A549 (cell line): Measurements from ENCODE around the gene ANXA2. TPM values are rescaled to one million over a fixed set of nuclear protein-coding genes. Genes with fewer than 3 reads are reported as not detected.

Source experiments
- ATAC-seq, 2 experiments: fragments of 200-7000 bp in 1 of 2; fragments of >200 bp in 1 of 2; cut with Nextera tagmentation in 1 of 2; cut with Tn5 transposase in 1 of 2; 3 replicates each; pipeline versions ENCODE4 v1.8.0 to v1.9.1; 2018 to 2020; ENCODE audit warnings: mild to moderate bottlenecking in 1 of 2, moderate library complexity in 1 of 2
- CTCF ChIA-PET: fragments of 300-600 bp; sonication (Branson Sonifier 250); formaldehyde crosslinking; extraction: SDS; loops from one replicate; lab custom pipeline; 2021; ENCODE audit warnings: antibody characterized with exemption, inconsistent platforms; lab: Yijun Ruan, JAX
- POLR2A ChIA-PET: fragments of 350-600 bp; formaldehyde crosslinking; extraction: SDS; loops from one replicate; lab custom pipeline; 2021; ENCODE audit warnings: antibody characterized with exemption, inconsistent platforms; lab: Yijun Ruan, JAX
- DNase-seq, 2 experiments: peaks; one replicate each; pipeline versions ENCODE4 v3.0.0 to v3.0.0-alpha.2; 2011 to 2016; ENCODE audit warnings: low read depth in 1 of 2, low spot score in 1 of 2
- FAIRE-seq: peaks from 2 replicates; lab custom pipeline; 2011; peaks lifted over from hg19 to GRCh38; lab: Jason Lieb, UNC
- H3K27ac ChIP-seq, 2 experiments: fragments of >200 bp; sonication (Bioruptor Twin); formaldehyde crosslinking; 3 replicates each; pipeline ENCODE4 v1.5.1; 2016 to 2017
- H3K4me1 ChIP-seq: fragments of >200 bp; sonication (Bioruptor Twin); formaldehyde crosslinking; 3 replicates; pipeline ENCODE4 v1.6.1; 2016
- H3K4me2 ChIP-seq: fragments of >200 bp; sonication (Bioruptor Twin); formaldehyde crosslinking; 3 replicates; pipeline ENCODE4 v1.6.1; 2016
- H3K4me3 ChIP-seq: fragments of >200 bp; sonication (Bioruptor Twin); formaldehyde crosslinking; 3 replicates; pipeline ENCODE4 v1.5.1; 2016
- H3K9me3 ChIP-seq: fragments of >200 bp; sonication (Bioruptor Twin); formaldehyde crosslinking; 3 replicates; pipeline ENCODE4 v1.6.1; 2016
- CEBPB ChIP-seq, 2 experiments: fragments of >200 bp in 1 of 2; sonication (Bioruptor Twin) in 1 of 2; formaldehyde crosslinking in 1 of 2; IDR thresholded peaks; 2 replicates each; pipeline ENCODE4 v1.6.1; 2012 to 2016
- CHD2 ChIP-seq: fragments of 150-350 bp; IDR thresholded peaks from 2 replicates; pipeline ENCODE4 v1.6.1; 2014; ENCODE audit warnings: low read length; ENCODE audit not compliant: partially characterized antibody
- ESRRA ChIP-seq: fragments of 150-350 bp; IDR thresholded peaks from 2 replicates; pipeline ENCODE4 v1.6.1; 2014; ENCODE audit warnings: mild to moderate bottlenecking, low read length, borderline replicate concordance
- FOSB ChIP-seq: fragments of 250-450 bp; sonication (Bioruptor Pico); IDR thresholded peaks from 2 replicates; pipeline ENCODE4 v1.5.0; 2020; ENCODE audit warnings: mild to moderate bottlenecking, moderate library complexity
- FOSL2 ChIP-seq, 2 experiments: fragments of 450-650 bp in 1 of 2; fragments of >200 bp in 1 of 2; sonication (Bioruptor Twin) in 1 of 2; formaldehyde crosslinking; IDR thresholded peaks; 2 replicates each; pipeline versions ENCODE4 v1.5.0 to v1.6.1; 2016 to 2020; ENCODE audit warnings: mild to moderate bottlenecking in 1 of 2, moderate library complexity in 1 of 2
- FOXS1 ChIP-seq: fragments of 250-450 bp; sonication (Bioruptor Pico); IDR thresholded peaks from 2 replicates; pipeline ENCODE4 v1.5.0; 2020; ENCODE audit warnings: mild to moderate bottlenecking, moderate library complexity
- HDAC2 ChIP-seq: fragments of 200-600 bp; sonication (generic); IDR thresholded peaks from 2 replicates; pipeline ENCODE4 v1.6.1; 2016
- HEYL ChIP-seq: fragments of 250-450 bp; sonication (Bioruptor Pico); IDR thresholded peaks from 2 replicates; pipeline ENCODE4 v1.8.0; 2021; ENCODE audit warnings: mild to moderate bottlenecking, moderate library complexity
- HOXA7 ChIP-seq: fragments of 250-450 bp; sonication (Bioruptor Pico); IDR thresholded peaks from 2 replicates; pipeline ENCODE4 v1.5.0; 2020; ENCODE audit warnings: mild to moderate bottlenecking, moderate library complexity
- KDM5A ChIP-seq: fragments of 200-600 bp; sonication (generic); IDR thresholded peaks from 2 replicates; pipeline ENCODE4 v1.6.1; 2016; ENCODE audit warnings: antibody characterized with exemption, mild to moderate bottlenecking
- NR3C1 ChIP-seq: fragments of >200 bp; sonication (Bioruptor Twin); formaldehyde crosslinking; IDR thresholded peaks from 3 replicates; pipeline ENCODE4 v1.6.1; 2017
- RARB ChIP-seq: fragments of 250-450 bp; sonication (Bioruptor Pico); IDR thresholded peaks from 2 replicates; pipeline ENCODE4 v1.8.0; 2021; ENCODE audit warnings: mild to moderate bottlenecking, moderate library complexity
- RFX5 ChIP-seq: fragments of 450-650 bp; IDR thresholded peaks from 2 replicates; pipeline ENCODE4 v1.7.1; 2014; ENCODE audit warnings: antibody characterized with exemption, mild to moderate bottlenecking, moderate library complexity
- RNF2 ChIP-seq: fragments of 200-600 bp; sonication (generic); IDR thresholded peaks from 2 replicates; pipeline ENCODE4 v1.6.1; 2016; ENCODE audit warnings: low read depth, mild to moderate bottlenecking, antibody characterized with exemption, moderate library complexity, borderline replicate concordance
- SMC3 ChIP-seq: fragments of >200 bp; sonication (Bioruptor Twin); formaldehyde crosslinking; IDR thresholded peaks from 3 replicates; pipeline ENCODE4 v1.6.1; 2018; ENCODE audit warnings: inconsistent platforms
- SREBF2 ChIP-seq: fragments of 450-650 bp; IDR thresholded peaks from 2 replicates; pipeline ENCODE4 v1.6.1; 2014; ENCODE audit warnings: mild to moderate bottlenecking, moderate library complexity
- TFCP2L1 ChIP-seq: fragments of 250-450 bp; sonication (Bioruptor Pico); IDR thresholded peaks from 2 replicates; pipeline ENCODE4 v1.5.0; 2021; ENCODE audit warnings: mild to moderate bottlenecking
- ZFP36 ChIP-seq: fragments of 450-650 bp; IDR thresholded peaks from 2 replicates; pipeline ENCODE4 v1.6.1; 2014; ENCODE audit warnings: borderline replicate concordance; ENCODE audit not compliant: partially characterized antibody
- ZNF302 ChIP-seq: fragments of 250-450 bp; sonication (Bioruptor Pico); IDR thresholded peaks from 2 replicates; pipeline ENCODE4 v1.9.0; 2021; ENCODE audit warnings: inconsistent platforms, mild to moderate bottlenecking, moderate library complexity
- ZSCAN20 ChIP-seq: fragments of 250-450 bp; sonication (Bioruptor Pico); IDR thresholded peaks from 2 replicates; pipeline ENCODE4 v1.8.0; 2022; ENCODE audit warnings: mild to moderate bottlenecking, moderate library complexity
- WGBS: methylation state at CpG from one replicate; pipeline ENCODE4 v1.1.6; 2017; ENCODE audit errors: missing lambda C conversion rate; 5-methylcytosine and 5-hydroxymethylcytosine counted together
- polyA plus RNA-seq, 4 experiments: library from polyadenylated mRNA; depleted of rRNA in 3 of 4; stranded (reverse); fragments of >200 nt; fragmentation: RNase III in 1 of 4; extraction: RNeasy Plus Mini Kit Qiagen cat#74134 plus additional on column Dnase treatment in 1 of 4; gene quantifications; 2 replicates in 3 of 4; 3 replicates in 1 of 4; pipeline ENCODE4 v1.2.3, GENCODE V29; 2011 to 2017
- TF ChIP-seq, protein P1 (sequence below): fragments of 200-600 bp; sonication (generic); IDR thresholded peaks from 2 replicates; pipeline ENCODE4 v1.6.1; 2016; ENCODE audit warnings: antibody characterized with exemption, mild to moderate bottlenecking, moderate library complexity
- TF ChIP-seq, protein P2 (sequence below): fragments of 250-450 bp; sonication (Bioruptor Pico); IDR thresholded peaks from 2 replicates; pipeline ENCODE4 v1.5.0; 2020; ENCODE audit warnings: low read depth, mild to moderate bottlenecking, moderate library complexity
- TF ChIP-seq, protein P3 (sequence below): fragments of 150-350 bp; IDR thresholded peaks from 2 replicates; pipeline ENCODE4 v1.6.1; 2014; ENCODE audit warnings: low read depth, mild to moderate bottlenecking, low read length

ANXA2 gene
- polyA plus RNA-seq, 2 of the 4 experiments (the other 2 are of a cell fraction): 4,707 to 5,746 TPM

DNA sequence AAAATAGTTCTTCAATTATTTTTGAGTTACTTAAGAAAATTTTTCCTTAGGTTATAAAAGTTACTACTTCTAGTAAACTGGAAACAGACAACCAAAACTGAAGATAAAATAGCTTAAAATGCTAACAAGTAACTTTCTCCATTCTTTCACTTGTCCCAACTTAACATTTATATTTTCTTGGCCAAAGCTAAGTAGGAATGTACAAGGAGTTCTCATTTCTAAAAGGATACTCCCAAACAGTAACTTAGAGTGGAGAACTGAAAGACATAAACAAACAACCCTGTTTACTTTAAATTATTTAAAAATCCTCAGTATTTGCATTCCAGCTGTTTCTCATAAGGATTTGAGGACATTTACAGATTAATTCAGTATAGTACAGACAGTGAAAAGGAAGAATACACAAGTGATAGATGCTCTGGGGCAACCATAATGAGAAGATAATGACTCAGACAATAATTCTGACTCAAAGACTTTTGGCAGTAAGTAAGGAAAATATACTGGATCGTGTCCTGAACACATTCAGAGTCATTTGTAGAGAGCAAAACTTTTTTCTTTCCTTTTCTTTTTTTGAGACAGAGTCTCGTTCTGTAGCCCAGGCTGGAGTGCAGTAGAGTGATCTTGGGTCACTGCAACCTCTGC lies 29.2 kb upstream of the ANXA2 start:
- FAIRE-seq (peak; percentile 56), ATAC-seq (peak in 1 of 2 experiments; percentile 67; a peak in 4 of 6 replicates), DNase-seq (no peak)
- peak overlapping the region; percentile 64 to 72; a peak in 4 of 6 replicates for H3K27ac ChIP-seq
- no peaks in the 10 kb centered on the region for H3K9me3 ChIP-seq
- 16% methylated on average over 2 of the region's 2 CpGs for WGBS
- H3K4me2 ChIP-seq: peak overlapping the region; percentile 50
- ChIA-PET CTCF (interaction anchor here (1.0 to 4.9 kb wide), 6 partner anchors 10 to 53 kb away, joined by 3 to 41 read pairs (median 4); no protein-coding TSS in a partner anchor), POLR2A (no interaction called here)
- TF ChIP-seq RFX5 (no peak), FOSL2 (IDR thresholded peaks at IDR 0.05) (no peak), FOSL2 (CRISPR knock-in tag; IDR thresholded peaks at IDR 0.05) (peak; percentile 36; the same call in 1 of the 2 replicates)
- peaks cover 51% of the 10 kb centered on the region for H3K4me1 ChIP-seq
- no peak overlapping the region for H3K4me3 ChIP-seq

DNA sequence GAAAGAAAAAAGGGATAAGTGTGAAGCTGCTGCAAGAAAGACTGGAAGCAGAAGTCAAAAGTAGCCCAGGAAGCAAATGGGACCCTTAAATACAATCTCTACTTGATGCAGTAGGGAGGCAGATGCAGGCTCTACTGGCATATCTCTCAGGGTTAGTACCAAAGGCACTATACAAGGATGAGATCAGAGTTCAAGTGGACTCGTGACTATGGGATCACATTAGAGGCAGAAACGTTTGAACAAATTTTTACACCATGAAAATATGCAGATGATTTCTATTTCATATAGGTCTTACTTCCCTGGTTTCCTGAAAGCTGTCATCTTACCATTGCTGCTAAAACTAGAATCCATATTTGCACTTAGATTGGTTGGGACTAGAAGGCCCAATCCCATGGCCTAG lies 27.7 kb upstream of the ANXA2 start:
- Histone ChIP-seq H3K4me3 (no peak overlapping the region), H3K4me2 (no peak overlapping the region), H3K4me1 (peaks cover 66% of the 10 kb centered on the region), H3K9me3 (no peaks in the 10 kb centered on the region), H3K27ac (peak overlapping the region; percentile 7 to 64; a peak in 2 of 6 replicates)
- ChIA-PET CTCF (interaction anchor here (1.1 to 1.7 kb wide), 5 partner anchors 14 to 95 kb away, joined by 3 to 9 read pairs (median 3); no protein-coding TSS in a partner anchor), POLR2A (interaction anchor here (6.8 kb wide), 1 partner anchor 30 kb away, joined by 66 read pairs; the partner anchor contains the start of gene ANXA2)
- ATAC-seq (no peak), FAIRE-seq (no peak), DNase-seq (no peak)
- TF ChIP-seq, protein P1, sequence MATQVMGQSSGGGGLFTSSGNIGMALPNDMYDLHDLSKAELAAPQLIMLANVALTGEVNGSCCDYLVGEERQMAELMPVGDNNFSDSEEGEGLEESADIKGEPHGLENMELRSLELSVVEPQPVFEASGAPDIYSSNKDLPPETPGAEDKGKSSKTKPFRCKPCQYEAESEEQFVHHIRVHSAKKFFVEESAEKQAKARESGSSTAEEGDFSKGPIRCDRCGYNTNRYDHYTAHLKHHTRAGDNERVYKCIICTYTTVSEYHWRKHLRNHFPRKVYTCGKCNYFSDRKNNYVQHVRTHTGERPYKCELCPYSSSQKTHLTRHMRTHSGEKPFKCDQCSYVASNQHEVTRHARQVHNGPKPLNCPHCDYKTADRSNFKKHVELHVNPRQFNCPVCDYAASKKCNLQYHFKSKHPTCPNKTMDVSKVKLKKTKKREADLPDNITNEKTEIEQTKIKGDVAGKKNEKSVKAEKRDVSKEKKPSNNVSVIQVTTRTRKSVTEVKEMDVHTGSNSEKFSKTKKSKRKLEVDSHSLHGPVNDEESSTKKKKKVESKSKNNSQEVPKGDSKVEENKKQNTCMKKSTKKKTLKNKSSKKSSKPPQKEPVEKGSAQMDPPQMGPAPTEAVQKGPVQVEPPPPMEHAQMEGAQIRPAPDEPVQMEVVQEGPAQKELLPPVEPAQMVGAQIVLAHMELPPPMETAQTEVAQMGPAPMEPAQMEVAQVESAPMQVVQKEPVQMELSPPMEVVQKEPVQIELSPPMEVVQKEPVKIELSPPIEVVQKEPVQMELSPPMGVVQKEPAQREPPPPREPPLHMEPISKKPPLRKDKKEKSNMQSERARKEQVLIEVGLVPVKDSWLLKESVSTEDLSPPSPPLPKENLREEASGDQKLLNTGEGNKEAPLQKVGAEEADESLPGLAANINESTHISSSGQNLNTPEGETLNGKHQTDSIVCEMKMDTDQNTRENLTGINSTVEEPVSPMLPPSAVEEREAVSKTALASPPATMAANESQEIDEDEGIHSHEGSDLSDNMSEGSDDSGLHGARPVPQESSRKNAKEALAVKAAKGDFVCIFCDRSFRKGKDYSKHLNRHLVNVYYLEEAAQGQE: no peak
- TF ChIP-seq TFCP2L1 (CRISPR knock-in tag): no peak
- TF ChIP-seq HOXA7: no peak
- TF ChIP-seq ZFP36: no peak
- no peak for TF ChIP-seq SREBF2
- no peak for TF ChIP-seq ESRRA
- 82% methylated on average over 2 of the region's 2 CpGs for WGBS

DNA sequence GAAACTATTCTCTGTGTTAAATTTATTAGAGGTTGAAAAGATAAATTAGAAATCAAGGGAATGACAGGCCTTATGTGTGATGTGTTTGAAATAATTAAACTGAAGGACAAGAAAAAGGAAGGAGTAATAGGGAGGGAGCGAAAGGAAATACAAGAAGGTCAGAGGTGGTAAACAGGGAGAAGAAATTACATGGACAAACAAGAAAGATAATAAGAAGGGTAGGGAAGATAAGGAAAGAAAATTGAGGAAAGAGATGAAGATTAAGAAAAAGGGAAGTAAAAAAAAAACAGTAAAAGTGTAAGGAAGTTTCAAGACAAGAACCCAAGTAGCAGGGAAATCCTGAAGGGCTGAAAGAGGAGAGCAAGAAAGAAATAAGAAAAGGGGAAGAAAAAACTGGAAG lies 26.2 kb upstream of the ANXA2 start:
- H3K4me3 ChIP-seq: no peak overlapping the region
- H3K27ac ChIP-seq: peak overlapping the region; percentile 44 to 62; a peak in 4 of 6 replicates
- POLR2A ChIA-PET: interaction anchor here (6.8 kb wide), 1 partner anchor 28 kb away, joined by 66 read pairs; the partner anchor contains the start of gene ANXA2
- WGBS: 91% methylated on average over 1 of the region's 1 CpG
- no peak for FAIRE-seq
- H3K9me3 ChIP-seq: no peaks in the 10 kb centered on the region
- H3K4me1 ChIP-seq: peaks cover 73% of the 10 kb centered on the region
- CTCF ChIA-PET: interaction anchor here (0.8 to 1.4 kb wide), 4 partner anchors 10 to 65 kb away, joined by 3 to 7 read pairs (median 4); no protein-coding TSS in a partner anchor
- no peak for DNase-seq
- H3K4me2 ChIP-seq: peak overlapping the region; percentile 32; the same call in 2 of the 3 replicates
- ATAC-seq: no peak
- TF ChIP-seq FOSB (no peak), CEBPB (IDR thresholded peaks at IDR 0.05) (no peak), HDAC2 (no peak), ZSCAN20 (CRISPR knock-in tag) (no peak), NR3C1 (no peak), ZNF302 (no peak), RNF2 (no peak), CHD2 (no peak), RARB (CRISPR knock-in tag) (no peak), SMC3 (no peak), FOXS1 (no peak), HOXA7 (no peak), KDM5A (no peak), HEYL (no peak)
- TF ChIP-seq, protein P2, sequence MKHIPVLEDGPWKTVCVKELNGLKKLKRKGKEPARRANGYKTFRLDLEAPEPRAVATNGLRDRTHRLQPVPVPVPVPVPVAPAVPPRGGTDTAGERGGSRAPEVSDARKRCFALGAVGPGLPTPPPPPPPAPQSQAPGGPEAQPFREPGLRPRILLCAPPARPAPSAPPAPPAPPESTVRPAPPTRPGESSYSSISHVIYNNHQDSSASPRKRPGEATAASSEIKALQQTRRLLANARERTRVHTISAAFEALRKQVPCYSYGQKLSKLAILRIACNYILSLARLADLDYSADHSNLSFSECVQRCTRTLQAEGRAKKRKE (CRISPR knock-in tag): no peak
- TF ChIP-seq, protein P3, sequence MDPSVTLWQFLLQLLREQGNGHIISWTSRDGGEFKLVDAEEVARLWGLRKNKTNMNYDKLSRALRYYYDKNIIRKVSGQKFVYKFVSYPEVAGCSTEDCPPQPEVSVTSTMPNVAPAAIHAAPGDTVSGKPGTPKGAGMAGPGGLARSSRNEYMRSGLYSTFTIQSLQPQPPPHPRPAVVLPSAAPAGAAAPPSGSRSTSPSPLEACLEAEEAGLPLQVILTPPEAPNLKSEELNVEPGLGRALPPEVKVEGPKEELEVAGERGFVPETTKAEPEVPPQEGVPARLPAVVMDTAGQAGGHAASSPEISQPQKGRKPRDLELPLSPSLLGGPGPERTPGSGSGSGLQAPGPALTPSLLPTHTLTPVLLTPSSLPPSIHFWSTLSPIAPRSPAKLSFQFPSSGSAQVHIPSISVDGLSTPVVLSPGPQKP: no peak
- TF ChIP-seq, protein P1: no peak
